ENCODE data around the gene C6orf62.
"Not testable (repeated sequence)": the region's sequence is repeated elsewhere in the genome, so short reads cannot be mapped to it uniquely, and the experiment has no call there.

Gene C6orf62

GRCh38 chr6:24761851-24762250, 42.9 kb upstream of the C6orf62 start:
- no peaks in the 10 kb centered on the region for H3K27me3 ChIP-seq (replicated peaks; ENCODE audit: control insufficient read depth, insufficient read depth, low read length)
- TF ChIP-seq CTCF (IDR thresholded peaks at IDR 0.05; ENCODE audit: insufficient read depth, low read length, poor library complexity, severe bottlenecking), result no peak
- H3K36me3 ChIP-seq (ENCODE audit: control insufficient read depth, insufficient read depth, low read length), result no peaks in the 10 kb centered on the region
- no peak overlapping the region for H3K4me3 ChIP-seq (replicated peaks; ENCODE audit: low read depth, low read length)
- DNase-seq (ENCODE audit: extremely low read depth, insufficient read length), result no peak

- Histone ChIP-seq H3K36me3 (ENCODE audit: control insufficient read depth, insufficient read depth, low read length) (no peaks in the 10 kb centered on the region), H3K27me3 (replicated peaks; ENCODE audit: control insufficient read depth, insufficient read depth, low read length) (no peaks in the 10 kb centered on the region), H3K4me3 (replicated peaks; ENCODE audit: low read depth, low read length) (no peak overlapping the region)
- DNase-seq (ENCODE audit: extremely low read depth, insufficient read length), result no peak
- no peak for TF ChIP-seq CTCF (IDR thresholded peaks at IDR 0.05; ENCODE audit: insufficient read depth, low read length, poor library complexity, severe bottlenecking)
Observed at GRCh38 chr6:24761193-24761835, 42.4 kb upstream of the C6orf62 start.

- H3K36me3 ChIP-seq (ENCODE audit: control insufficient read depth, insufficient read depth, low read length), result no peaks in the 10 kb centered on the region
- no peak for TF ChIP-seq CTCF (IDR thresholded peaks at IDR 0.05; ENCODE audit: insufficient read depth, low read length, poor library complexity, severe bottlenecking)
- H3K4me3 ChIP-seq (replicated peaks; ENCODE audit: low read depth, low read length), result no peak overlapping the region
- no peak for DNase-seq (ENCODE audit: extremely low read depth, insufficient read length)
- H3K27me3 ChIP-seq (replicated peaks; ENCODE audit: control insufficient read depth, insufficient read depth, low read length), result no peaks in the 10 kb centered on the region
Observed at GRCh38 chr6:24760210-24760609, 41.3 kb upstream of the C6orf62 start.

- TF ChIP-seq CTCF (IDR thresholded peaks at IDR 0.05; ENCODE audit: insufficient read depth, low read length, poor library complexity, severe bottlenecking), result no peak
- no peaks in the 10 kb centered on the region for H3K36me3 ChIP-seq (ENCODE audit: control insufficient read depth, insufficient read depth, low read length)
- H3K4me3 ChIP-seq (replicated peaks; ENCODE audit: low read depth, low read length), result no peak overlapping the region
- H3K27me3 ChIP-seq (replicated peaks; ENCODE audit: control insufficient read depth, insufficient read depth, low read length), result no peaks in the 10 kb centered on the region
- DNase-seq (ENCODE audit: extremely low read depth, insufficient read length), result no peak
Observed at GRCh38 chr6:24759718-24760117, 40.8 kb upstream of the C6orf62 start.

GRCh38 chr6:24757611-24758010, 38.7 kb upstream of the C6orf62 start:
- no peak for DNase-seq (ENCODE audit: extremely low read depth, insufficient read length)
- no peaks in the 10 kb centered on the region for H3K27me3 ChIP-seq (replicated peaks; ENCODE audit: control insufficient read depth, insufficient read depth, low read length)
- no peak for TF ChIP-seq CTCF (IDR thresholded peaks at IDR 0.05; ENCODE audit: insufficient read depth, low read length, poor library complexity, severe bottlenecking)

GRCh38 chr6:24755279-24755678, 36.3 kb upstream of the C6orf62 start:
- Histone ChIP-seq H3K36me3 (ENCODE audit: control insufficient read depth, insufficient read depth, low read length) (no peaks in the 10 kb centered on the region), H3K4me3 (replicated peaks; ENCODE audit: low read depth, low read length) (no peak overlapping the region), H3K27me3 (replicated peaks; ENCODE audit: control insufficient read depth, insufficient read depth, low read length) (no peaks in the 10 kb centered on the region)
- no peak for DNase-seq (ENCODE audit: extremely low read depth, insufficient read length)
- no peak for TF ChIP-seq CTCF (IDR thresholded peaks at IDR 0.05; ENCODE audit: insufficient read depth, low read length, poor library complexity, severe bottlenecking)

More at GRCh38 chr6:24757611-24758010, 38.7 kb upstream of the C6orf62 start:
- H3K36me3 ChIP-seq (ENCODE audit: control insufficient read depth, insufficient read depth, low read length), result no peaks in the 10 kb centered on the region
- H3K4me3 ChIP-seq (replicated peaks; ENCODE audit: low read depth, low read length), result no peak overlapping the region

GRCh38 chr6:24754378-24754777, 35.4 kb upstream of the C6orf62 start:
- H3K36me3 ChIP-seq (ENCODE audit: control insufficient read depth, insufficient read depth, low read length); H3K4me3 ChIP-seq (replicated peaks; ENCODE audit: low read depth, low read length); H3K27me3 ChIP-seq (replicated peaks; ENCODE audit: control insufficient read depth, insufficient read depth, low read length); DNase-seq (ENCODE audit: extremely low read depth, insufficient read length): not testable (repeated sequence)

Data from GM06990 (cell line).